ENCODE measurements around the gene C1orf52. TPM values are rescaled to one million over a fixed set of nuclear protein-coding genes. Genes with fewer than 3 reads are reported as not detected.
"Not testable (repeated sequence)": the region's sequence is repeated elsewhere in the genome, so short reads cannot be mapped to it uniquely, and the experiment has no call there.

C1orf52 gene
- total RNA-seq, 2 donors from 2014 or later: 41.0 to 42.9 TPM

- Mint-ChIP-seq H3K9me3 (peaks cover 40% of the 10 kb centered on the region), H3K4me1 (peaks cover 11% of the 10 kb centered on the region), H3K27ac (no peak overlapping the region), H3K36me3 (ENCODE audit: low read depth) (peaks cover 60% of the 10 kb centered on the region), H3K27me3 (ENCODE audit: insufficient read depth) (peaks cover 2% of the 10 kb centered on the region), H3K4me3 (no peak overlapping the region)
- peaks cover 34% of the 10 kb centered on the region for H3K9me3 ChIP-seq (ENCODE audit: control insufficient read depth, low read length)
- no peaks in the 10 kb centered on the region for H3K27me3 ChIP-seq (ENCODE audit: control insufficient read depth, insufficient read depth, low read length, poor library complexity, severe bottlenecking)
- no peaks in the 10 kb centered on the region for H3K4me1 ChIP-seq (ENCODE audit: control insufficient read depth, insufficient read depth, low read length)
- no peak overlapping the region for H3K4me3 ChIP-seq (ENCODE audit: low read length)
- DNase-seq: no peak
- no peak overlapping the region for H3K9ac ChIP-seq (ENCODE audit: extremely low read depth, low read length, poor library complexity, severe bottlenecking)
- no peak overlapping the region for H3K27ac ChIP-seq (ENCODE audit: low read depth, low read length)
- TF ChIP-seq CTCF (conservative IDR thresholded peaks at IDR 0.05): no peak
- peaks cover 39% of the 10 kb centered on the region for H3K36me3 ChIP-seq (ENCODE audit: control insufficient read depth, insufficient read depth, low read length)
Measured at GRCh38 chr1:85262985-85263384, 3.5 kb upstream of the C1orf52 start.

- Mint-ChIP-seq H3K27me3 (ENCODE audit: insufficient read depth) (peaks cover 2% of the 10 kb centered on the region), H3K4me3 (peak overlapping the region; percentile 94), H3K36me3 (ENCODE audit: low read depth) (peaks cover 67% of the 10 kb centered on the region), H3K9me3 (peaks cover 40% of the 10 kb centered on the region), H3K4me1 (peaks cover 12% of the 10 kb centered on the region), H3K27ac (no peak overlapping the region)
- no peak for DNase-seq
- peaks cover 40% of the 10 kb centered on the region for H3K36me3 ChIP-seq (ENCODE audit: control insufficient read depth, insufficient read depth, low read length)
- peaks cover 34% of the 10 kb centered on the region for H3K9me3 ChIP-seq (ENCODE audit: control insufficient read depth, low read length)
- H3K4me3 ChIP-seq (ENCODE audit: low read length): peak overlapping the region; percentile 92
- H3K4me1 ChIP-seq (ENCODE audit: control insufficient read depth, insufficient read depth, low read length): no peaks in the 10 kb centered on the region
- no peak overlapping the region for H3K9ac ChIP-seq (ENCODE audit: extremely low read depth, low read length, poor library complexity, severe bottlenecking)
- no peak for TF ChIP-seq CTCF (conservative IDR thresholded peaks at IDR 0.05)
- no peak overlapping the region for H3K27ac ChIP-seq (ENCODE audit: low read depth, low read length)
- WGBS, 2 experiments (ENCODE audit: insufficient coverage in 1 of 2, insufficient read length in 1 of 2): 73 to 75% methylated on average over 6 to 7 of the region's 7 CpGs
- H3K27me3 ChIP-seq (ENCODE audit: control insufficient read depth, insufficient read depth, low read length, poor library complexity, severe bottlenecking): no peaks in the 10 kb centered on the region
Measured at GRCh38 chr1:85259912-85260274, 431 bp upstream of the C1orf52 start.

- no peaks in the 10 kb centered on the region for H3K4me1 ChIP-seq (ENCODE audit: control insufficient read depth, insufficient read depth, low read length)
- peaks cover 33% of the 10 kb centered on the region for H3K9me3 Mint-ChIP-seq
- H3K4me1 Mint-ChIP-seq: peaks cover 12% of the 10 kb centered on the region
- peak overlapping the region; percentile 99 for H3K27ac Mint-ChIP-seq
- 15 to 36% methylated on average over 8 to 19 of the region's 19 CpGs for WGBS, 2 experiments (ENCODE audit: insufficient coverage in 1 of 2, insufficient read length in 1 of 2)
- H3K27ac ChIP-seq (ENCODE audit: low read depth, low read length): peak overlapping the region; percentile 68
- peak; percentile 44 for TF ChIP-seq CTCF (conservative IDR thresholded peaks at IDR 0.05)
- H3K36me3 ChIP-seq (ENCODE audit: control insufficient read depth, insufficient read depth, low read length): peaks cover 43% of the 10 kb centered on the region
- H3K9me3 ChIP-seq (ENCODE audit: control insufficient read depth, low read length): peaks cover 31% of the 10 kb centered on the region
- peak overlapping the region; percentile 77 for H3K9ac ChIP-seq (ENCODE audit: extremely low read depth, low read length, poor library complexity, severe bottlenecking)
- H3K27me3 ChIP-seq (ENCODE audit: control insufficient read depth, insufficient read depth, low read length, poor library complexity, severe bottlenecking): no peaks in the 10 kb centered on the region
- peak overlapping the region; percentile 92 for H3K4me3 ChIP-seq (ENCODE audit: low read length)
- H3K4me3 Mint-ChIP-seq: peak overlapping the region; percentile 94
- H3K36me3 Mint-ChIP-seq (ENCODE audit: low read depth): peaks cover 69% of the 10 kb centered on the region
- H3K27me3 Mint-ChIP-seq (ENCODE audit: insufficient read depth): peaks cover 2% of the 10 kb centered on the region
- DNase-seq: no peak
Measured at GRCh38 chr1:85258536-85259117, 835 bp downstream of the C1orf52 start.

GRCh38 chr1:85249042-85249441, 10.4 kb downstream of the C1orf52 start:
- not testable (repeated sequence) for H3K27me3 Mint-ChIP-seq (ENCODE audit: insufficient read depth); H3K4me3 Mint-ChIP-seq; H3K4me1 ChIP-seq (ENCODE audit: control insufficient read depth, insufficient read depth, low read length); H3K27ac ChIP-seq (ENCODE audit: low read depth, low read length); H3K4me3 ChIP-seq (ENCODE audit: low read length); H3K27me3 ChIP-seq (ENCODE audit: control insufficient read depth, insufficient read depth, low read length, poor library complexity, severe bottlenecking); H3K27ac Mint-ChIP-seq; H3K9ac ChIP-seq (ENCODE audit: extremely low read depth, low read length, poor library complexity, severe bottlenecking); DNase-seq; H3K4me1 Mint-ChIP-seq
- Histone ChIP-seq H3K36me3 (ENCODE audit: control insufficient read depth, insufficient read depth, low read length) (peaks cover 38% of the 10 kb centered on the region), H3K9me3 (ENCODE audit: control insufficient read depth, low read length) (peaks cover 31% of the 10 kb centered on the region)
- Mint-ChIP-seq H3K9me3 (peaks cover 28% of the 10 kb centered on the region), H3K36me3 (ENCODE audit: low read depth) (peaks cover 45% of the 10 kb centered on the region)
- WGBS, 2 experiments (ENCODE audit: insufficient coverage in 1 of 2, insufficient read length in 1 of 2): 94 to 96% methylated on average over 3 of the region's 3 CpGs
